Measurements from ENCODE around the gene CCDC149.

GRCh38 chr4:24896056-24896455, 16.8 kb downstream of the CCDC149 start:
- TF ChIP-seq, protein P1, sequence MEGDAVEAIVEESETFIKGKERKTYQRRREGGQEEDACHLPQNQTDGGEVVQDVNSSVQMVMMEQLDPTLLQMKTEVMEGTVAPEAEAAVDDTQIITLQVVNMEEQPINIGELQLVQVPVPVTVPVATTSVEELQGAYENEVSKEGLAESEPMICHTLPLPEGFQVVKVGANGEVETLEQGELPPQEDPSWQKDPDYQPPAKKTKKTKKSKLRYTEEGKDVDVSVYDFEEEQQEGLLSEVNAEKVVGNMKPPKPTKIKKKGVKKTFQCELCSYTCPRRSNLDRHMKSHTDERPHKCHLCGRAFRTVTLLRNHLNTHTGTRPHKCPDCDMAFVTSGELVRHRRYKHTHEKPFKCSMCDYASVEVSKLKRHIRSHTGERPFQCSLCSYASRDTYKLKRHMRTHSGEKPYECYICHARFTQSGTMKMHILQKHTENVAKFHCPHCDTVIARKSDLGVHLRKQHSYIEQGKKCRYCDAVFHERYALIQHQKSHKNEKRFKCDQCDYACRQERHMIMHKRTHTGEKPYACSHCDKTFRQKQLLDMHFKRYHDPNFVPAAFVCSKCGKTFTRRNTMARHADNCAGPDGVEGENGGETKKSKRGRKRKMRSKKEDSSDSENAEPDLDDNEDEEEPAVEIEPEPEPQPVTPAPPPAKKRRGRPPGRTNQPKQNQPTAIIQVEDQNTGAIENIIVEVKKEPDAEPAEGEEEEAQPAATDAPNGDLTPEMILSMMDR (IDR thresholded peaks at IDR 0.05) = no peak
- no peak for TF ChIP-seq POLR2AphosphoS5 (IDR thresholded peaks at IDR 0.05)

All from transverse colon (tissue), 4 donors.